ENCODE results near the gene HOXA10.

Gene HOXA10

GRCh38 chr7:27173956-27174873, at the start of gene HOXA10:
Gene HOXA10 (minus strand): TSS chr7:27174320. CDS start chr7:27174306, 14 bp downstream.
- peak; percentile 20 to 49 for DNase-seq

DNA sequence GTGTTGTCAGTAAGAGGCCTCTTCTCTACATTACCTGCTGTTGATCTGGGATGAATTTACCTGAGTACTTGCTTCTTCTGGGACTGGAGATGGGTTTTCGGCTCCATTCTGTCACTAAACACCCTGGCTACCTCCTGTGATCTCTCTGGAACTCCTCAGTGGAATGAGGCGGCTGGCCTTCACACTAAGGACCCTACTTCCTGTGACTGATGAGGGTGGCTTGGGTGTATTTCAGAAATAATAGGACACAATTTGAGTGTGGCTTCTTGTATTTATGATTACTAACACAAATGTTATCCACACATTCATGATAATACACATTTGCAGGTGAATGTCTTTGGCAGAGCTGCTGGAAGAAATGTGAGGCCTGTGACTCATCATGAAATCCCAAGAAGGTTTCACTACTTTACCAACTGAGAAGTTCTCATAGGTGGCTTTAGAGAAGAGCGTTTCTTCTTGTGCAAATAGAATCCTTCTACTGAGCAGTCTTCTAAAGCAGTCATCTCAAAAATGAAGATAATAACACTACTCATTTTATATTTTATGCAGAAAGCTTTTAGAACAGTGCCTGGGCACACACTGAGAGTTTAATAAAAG, 47.2 kb upstream of the HOXA10 start:
- no peak for DNase-seq

GRCh38 chr7:27220440-27220955, 46.4 kb upstream of the HOXA10 start:
- no peak for DNase-seq

DNA sequence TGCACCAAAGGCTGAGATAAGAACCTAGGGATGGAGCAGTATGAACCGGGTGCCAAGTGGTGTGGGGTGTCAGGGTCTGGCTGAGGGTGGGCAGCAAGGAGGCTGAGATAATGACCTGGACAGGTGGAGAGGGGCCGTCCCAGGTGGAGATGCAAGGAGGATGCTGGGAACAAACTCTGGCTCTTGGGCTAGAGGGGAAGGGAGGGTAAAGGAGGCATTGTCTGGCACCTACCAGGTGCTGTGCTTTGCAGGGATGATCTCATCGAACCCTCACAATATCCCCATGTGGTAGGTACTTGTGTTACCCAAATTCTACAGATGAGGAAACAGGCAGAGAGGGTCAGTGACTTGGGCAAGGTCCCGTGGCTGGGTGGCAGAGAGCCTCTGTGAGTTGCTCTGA, 45.7 kb upstream of the HOXA10 start:
- no peak for DNase-seq

DNA sequence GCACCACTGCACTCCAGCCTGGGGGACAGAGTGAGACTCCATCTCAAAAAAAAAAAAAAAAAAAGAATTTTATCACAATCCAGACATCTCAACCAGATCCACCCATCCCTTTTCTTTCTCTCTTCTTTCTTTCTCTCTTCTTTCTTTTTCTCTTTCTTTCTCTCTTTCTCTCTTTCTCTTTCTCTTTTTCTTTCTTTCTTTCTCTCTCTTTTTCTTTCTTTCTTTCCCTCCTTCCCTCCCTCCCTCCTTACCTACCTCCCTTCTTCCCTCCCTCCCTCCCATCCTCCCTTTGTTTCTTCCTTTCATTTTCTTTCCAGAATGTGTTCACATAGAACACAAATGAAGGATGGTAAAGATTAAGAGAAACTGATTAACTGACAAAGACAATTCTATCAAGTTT, 43.8 kb upstream of the HOXA10 start:
- DNase-seq, result no peak

DNA sequence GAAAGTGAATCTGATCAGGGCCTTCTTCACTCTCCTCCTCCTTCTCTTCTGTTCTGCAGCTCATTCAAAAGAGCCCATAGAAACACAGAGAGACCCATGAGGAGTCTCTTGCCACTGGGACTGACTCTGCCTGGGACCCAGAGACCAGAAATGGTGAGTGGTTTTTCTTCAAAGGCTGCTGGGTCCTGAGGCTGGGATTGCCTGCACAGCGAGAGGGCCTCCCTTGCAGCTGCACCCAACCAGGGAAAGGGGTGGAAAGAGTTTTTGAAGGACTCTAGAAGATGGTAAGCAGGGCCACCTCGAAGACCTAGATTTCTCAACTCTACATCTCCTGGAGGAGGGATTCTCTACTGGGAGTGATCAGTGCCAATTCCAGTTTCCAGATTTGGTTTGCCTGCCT, 41.2 kb upstream of the HOXA10 start:
- no peak for DNase-seq

DNA sequence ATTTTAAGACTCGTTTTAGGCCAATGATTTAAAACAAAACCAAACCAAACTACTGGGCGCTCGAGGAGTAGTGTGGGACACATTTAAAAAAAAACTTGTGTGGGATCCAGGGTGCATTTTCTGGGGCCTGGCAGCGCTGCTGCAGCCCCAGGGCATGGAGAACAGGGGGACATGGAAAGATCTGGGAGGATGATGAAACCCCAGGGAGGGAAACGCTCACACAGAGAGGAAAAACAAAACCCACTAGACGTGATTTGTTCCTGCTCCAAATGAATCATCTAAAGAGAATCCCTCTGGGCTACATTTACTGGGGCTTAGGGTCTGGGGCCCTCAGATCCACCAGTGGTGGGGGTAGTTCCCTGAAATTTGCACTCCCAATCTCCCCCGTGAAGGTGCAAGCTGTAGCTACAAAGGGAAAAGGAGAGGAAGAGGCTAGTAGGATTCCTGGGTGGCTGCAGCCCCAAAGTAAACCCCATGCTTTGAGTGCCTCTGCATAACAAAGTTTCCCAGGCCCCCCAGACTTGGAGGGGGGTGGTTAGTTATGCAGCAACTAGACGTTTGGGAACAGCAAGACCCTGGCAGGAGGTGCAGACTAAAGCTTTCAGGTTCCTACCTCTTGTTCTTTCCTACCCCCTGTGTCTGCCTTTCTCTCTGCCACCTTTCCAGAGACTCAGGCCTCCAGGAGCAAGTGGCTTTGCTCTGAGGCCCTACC, 40.3 kb upstream of the HOXA10 start:
- no peak for DNase-seq

DNA sequence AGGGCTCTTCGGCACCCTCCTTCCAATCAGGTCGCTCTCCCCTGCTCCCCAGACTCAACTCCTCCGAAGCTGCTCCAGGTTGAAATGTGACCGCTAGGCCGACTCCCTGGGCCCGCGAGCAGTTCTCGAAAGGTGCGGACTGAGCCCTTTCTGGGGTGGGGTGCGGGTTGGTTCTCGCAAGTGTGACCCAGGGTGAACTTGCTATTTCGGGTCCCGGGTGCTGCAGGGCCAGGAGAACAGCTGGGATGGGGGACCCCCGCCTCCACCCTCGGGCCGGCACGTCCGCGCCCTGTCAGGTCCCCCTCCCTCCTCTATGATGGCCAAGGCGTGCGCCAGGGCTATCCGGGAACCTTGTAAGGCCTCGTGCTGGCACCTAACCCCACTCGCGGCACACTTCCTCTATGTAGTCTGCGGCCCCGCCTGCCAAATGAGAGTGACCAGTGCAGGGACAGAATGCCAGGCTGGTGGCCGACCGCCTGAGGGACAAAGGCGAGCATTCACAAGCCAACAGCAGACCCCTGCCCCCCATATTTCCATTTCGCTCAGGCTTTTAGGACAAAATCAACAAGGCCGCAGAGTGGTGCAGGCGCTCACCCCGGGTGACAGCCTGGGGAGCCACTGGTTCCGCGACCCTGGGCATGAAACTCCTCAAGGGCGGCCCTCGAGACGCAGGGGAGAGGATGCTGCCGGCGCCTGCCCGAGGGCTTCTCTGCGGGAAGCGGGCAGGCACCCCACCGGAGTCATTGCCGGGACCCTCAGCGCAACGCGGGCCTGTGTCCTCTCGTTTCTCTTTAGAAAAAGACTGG, 39.5 kb upstream of the HOXA10 start:
- no peak for DNase-seq

DNA sequence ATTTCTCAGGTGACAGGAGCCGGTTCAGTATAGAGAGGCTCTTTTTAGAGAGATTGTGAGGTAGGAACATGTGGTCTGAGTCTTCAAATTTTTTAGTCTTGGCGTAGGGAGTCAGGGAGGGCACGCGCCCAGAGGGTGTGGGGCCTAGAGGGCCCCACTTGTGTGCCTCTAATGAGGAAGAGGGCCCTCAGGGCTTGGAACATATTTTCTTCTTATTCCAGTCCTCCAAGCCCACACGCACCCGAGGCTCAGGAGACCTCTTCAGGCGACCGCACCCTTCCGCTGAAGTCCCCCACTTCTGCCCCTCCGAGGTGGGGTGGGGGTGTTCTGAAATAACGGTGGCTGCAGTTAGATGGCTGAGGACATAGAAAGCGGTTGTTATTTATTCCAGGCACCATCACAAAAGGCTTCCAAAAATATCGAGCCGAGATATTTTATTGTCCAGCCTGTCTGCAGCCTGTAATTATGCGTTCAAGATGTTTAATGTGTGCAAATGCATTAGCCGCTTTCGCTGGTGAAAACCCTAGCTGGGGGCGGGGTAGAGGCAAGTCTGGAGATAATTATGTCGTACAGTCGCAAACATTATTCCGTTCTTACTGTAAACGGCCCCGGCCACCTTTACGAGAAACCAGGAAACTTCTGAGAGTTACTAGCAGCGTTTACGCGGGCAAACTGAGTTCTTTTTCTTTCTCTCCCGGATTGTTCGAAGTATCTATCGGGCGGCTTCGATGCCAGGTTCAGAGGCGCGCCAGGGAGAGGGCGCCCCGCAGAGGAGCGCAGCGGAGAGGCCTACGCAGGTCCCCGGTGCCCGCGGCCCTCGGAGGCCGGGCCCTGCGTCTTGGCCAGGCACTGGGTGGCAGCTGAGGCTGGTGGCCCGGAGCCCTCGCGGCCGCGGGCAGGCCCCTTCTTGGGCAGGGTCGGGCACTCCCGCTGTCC, 38.6 kb upstream of the HOXA10 start:
- no peak for DNase-seq

DNA sequence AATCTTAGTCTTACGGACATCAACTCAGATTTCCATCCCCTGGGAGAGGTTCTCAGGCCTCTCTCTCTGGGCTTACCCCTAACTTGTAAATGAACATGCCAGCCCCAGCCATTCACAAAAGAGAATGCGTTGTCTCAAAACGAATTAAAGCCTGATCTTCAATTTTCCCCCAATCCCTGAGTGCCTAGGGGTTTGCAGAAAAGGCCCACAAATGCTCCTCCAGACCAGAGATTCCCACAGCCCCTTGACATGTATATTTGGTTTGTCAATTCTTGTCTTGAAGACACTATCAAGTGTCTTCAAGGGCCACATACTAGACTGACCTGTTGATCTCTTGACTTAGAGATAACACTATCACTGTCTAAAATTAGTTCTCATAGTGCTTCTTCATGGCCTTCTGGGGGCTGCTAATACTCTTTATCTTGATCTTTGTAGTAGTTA, 37.7 kb upstream of the HOXA10 start:
- no peak for DNase-seq

DNA sequence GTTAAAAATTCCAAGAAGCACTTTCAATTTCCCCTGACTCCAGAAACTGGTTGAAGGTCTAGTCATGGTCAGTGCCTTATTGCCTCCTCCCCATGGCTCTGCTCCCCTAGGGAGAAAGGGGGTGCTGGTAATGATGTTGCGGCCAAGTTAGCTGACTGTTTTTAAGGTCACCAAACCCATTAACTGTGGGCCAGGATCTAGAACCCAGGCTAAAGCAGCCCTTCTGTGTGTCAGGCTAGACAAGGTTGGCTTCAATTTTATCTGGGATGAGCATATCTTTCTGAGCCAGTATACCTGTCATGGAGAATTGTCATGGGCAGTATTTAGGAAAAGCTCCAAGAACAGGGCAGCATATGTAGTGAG, 36.9 kb upstream of the HOXA10 start:
- DNase-seq, result no peak

DNA sequence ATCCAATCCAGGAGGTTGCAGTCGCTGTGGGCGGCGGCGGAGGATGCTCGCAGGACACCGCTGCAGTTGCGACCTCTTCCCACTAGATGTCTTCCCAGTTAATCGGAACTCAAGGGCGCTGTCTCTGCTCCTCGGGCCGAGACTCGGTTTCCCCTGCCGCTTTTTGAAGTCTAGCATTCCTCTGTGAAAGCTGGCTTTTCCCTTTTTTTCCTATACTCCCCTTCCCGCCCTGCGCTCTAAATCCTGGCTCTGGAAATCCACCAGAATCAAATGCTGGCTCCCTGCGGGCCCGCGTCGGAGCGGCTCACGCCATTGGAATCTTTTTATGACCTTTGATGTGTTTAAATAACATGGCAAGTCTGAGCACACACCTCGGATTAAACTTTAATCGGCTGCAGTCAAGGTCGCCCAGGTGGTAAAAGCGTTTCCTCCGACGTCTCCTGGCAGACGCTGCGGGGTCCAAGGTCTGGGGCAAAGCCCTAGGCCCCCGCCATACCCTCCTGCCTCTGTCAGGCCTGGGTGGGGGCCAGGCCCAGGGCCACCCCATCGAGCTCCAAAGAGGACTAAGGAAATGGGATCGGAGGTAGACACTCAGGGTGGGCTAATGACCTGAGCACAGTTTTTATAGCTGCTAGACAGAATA, 36.4 kb upstream of the HOXA10 start:
- peak in 1 of 2 experiments; percentile 22 for DNase-seq

DNA sequence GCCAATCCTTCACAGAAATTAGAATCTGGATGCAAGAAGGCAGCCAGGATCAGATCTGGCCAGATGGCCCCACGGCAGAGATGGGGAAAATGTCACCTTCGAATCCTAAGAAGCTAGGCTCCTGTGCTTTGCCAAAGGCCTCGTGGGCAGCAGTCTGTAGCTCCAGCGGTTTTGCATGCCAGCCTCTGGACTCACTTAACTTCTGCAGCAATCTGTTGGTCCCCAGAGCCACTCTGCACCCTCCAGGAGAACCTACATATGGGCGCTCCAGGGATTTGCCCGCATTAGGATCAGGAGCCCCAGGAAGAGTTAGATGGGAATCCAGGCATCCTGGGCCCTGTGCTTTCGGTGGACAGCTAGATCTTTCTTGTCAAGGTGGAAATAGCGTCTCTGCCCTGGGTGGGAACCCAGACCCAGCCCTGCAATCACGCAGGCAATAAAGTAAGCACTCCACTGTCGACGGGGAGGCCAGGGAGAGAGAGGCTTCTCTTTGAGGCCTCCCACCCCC, 35.9 kb upstream of the HOXA10 start:
- DNase-seq, result no peak

DNA sequence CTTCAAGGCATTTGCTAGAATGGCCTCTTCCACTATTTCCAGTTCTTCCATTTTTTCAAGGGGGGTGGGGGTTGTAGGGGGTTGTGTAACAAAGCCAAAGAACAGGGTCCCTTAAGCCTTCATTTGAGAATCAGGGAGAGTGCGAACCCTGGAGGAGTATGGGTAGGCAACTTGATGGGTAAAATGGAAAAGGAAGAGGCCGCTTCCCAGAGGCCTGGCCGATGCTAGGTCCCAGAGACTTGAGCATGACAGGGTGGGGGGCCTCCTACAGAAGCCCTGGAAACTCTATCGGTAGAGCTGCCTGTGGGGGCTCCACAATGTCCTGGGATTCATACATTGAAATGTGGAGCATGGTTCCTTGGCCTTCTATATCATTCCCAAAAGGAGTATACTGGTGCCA, 34.9 kb upstream of the HOXA10 start:
- DNase-seq, result no peak

GRCh38 chr7:27207348-27207985, 33.3 kb upstream of the HOXA10 start:
- no peak for DNase-seq

DNA sequence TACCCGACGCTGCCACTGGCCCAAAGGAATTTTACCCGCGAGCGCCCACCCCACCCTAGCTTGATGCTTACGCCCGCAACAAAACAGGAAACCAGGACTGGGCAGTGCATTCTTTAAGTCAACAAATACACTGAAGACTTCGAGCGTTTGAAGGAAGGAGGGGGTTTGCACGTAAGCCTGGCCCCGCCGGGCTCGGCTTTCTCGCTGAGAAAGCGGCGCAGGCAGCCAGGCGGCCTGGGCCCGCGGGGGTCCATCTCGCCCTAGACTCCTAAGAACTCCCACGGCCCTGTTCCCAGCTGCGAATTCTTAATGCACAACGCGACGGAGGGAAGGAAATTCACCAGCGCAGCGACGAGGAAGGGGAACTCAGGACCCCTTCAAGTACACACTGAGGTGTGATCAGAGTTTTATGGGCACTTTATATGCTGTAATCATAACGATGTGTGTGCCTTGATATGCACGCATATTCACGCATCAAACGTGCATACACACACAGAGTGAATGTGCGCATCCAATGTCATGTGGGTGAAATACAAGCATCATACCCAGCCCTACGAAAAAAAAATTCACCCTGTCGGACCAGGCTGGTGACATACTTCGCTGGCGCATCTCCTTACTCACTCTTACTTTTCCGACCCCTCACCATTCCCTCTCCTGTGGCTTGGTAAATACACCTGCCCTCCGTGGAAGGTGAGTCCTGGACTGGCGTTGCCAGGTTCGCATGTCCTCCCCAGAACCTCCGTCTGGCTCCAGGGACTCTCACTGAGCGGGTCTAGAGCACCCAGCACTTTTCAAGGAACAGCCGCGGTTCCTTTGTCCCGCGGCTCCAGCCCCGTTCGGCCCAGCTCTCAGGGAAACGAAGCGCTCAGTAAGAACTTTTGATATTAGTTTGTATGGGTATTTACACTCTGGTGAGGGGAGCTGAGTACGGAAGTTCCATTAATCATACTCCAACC, 31.5 kb upstream of the HOXA10 start:
- peak in 1 of 2 experiments; percentile 17 for DNase-seq

GRCh38 chr7:27204851-27205322, 30.8 kb upstream of the HOXA10 start:
- peak in 1 of 2 experiments; percentile 47 for DNase-seq

- DNase-seq, result no peak
Measured at GRCh38 chr7:27203964-27204594, 30.0 kb upstream of the HOXA10 start.
